Lower leg skin (tissue), 3 donors: ENCODE measurements around the gene KDF1.

Source experiments
- POLR2A ChIP-seq, 2 donors: fragments of 450-650 bp; IDR thresholded peaks; one replicate each; pipeline ENCODE4 v1.6.1; 2016 to 2017; ENCODE audit warnings: antibody characterized with exemption in 2 of 2, mild to moderate bottlenecking in 1 of 2, moderate library complexity in 1 of 2
- TF ChIP-seq, protein P1 (sequence below), 3 donors: fragments of 450-650 bp; IDR thresholded peaks; one replicate each; pipeline ENCODE4 v1.5.1; 2016; ENCODE audit warnings: antibody characterized with exemption in 3 of 3, mild to moderate bottlenecking in 3 of 3, moderate library complexity in 2 of 3

DNA sequence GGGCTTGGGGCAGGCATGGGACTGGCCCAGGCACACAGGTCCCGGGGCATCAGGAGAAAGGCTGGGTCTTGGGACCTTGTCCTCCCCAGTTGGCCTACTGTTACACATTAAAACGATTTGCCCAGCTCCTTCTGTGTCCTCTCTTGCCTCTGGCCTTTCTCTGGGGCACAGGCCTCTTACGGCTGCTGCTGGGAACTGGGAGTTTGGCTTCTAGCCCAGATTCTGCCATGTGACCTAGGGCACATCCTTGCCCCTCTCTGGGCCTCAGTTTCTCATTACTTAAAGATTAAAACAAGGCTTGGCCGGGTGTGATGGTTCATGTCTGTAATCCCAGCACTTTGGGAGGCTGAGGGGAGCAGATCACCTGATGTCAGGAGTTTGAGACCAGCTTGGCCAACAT is 14.0 kb downstream of the KDF1 start:
- TF ChIP-seq POLR2A (IDR thresholded peaks at IDR 0.05), result no peak
- TF ChIP-seq, protein P1, sequence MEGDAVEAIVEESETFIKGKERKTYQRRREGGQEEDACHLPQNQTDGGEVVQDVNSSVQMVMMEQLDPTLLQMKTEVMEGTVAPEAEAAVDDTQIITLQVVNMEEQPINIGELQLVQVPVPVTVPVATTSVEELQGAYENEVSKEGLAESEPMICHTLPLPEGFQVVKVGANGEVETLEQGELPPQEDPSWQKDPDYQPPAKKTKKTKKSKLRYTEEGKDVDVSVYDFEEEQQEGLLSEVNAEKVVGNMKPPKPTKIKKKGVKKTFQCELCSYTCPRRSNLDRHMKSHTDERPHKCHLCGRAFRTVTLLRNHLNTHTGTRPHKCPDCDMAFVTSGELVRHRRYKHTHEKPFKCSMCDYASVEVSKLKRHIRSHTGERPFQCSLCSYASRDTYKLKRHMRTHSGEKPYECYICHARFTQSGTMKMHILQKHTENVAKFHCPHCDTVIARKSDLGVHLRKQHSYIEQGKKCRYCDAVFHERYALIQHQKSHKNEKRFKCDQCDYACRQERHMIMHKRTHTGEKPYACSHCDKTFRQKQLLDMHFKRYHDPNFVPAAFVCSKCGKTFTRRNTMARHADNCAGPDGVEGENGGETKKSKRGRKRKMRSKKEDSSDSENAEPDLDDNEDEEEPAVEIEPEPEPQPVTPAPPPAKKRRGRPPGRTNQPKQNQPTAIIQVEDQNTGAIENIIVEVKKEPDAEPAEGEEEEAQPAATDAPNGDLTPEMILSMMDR (IDR thresholded peaks at IDR 0.05), result no peak
